HCT116 (cell line): ENCODE data around the gene PLCD4. TPM values are rescaled to one million over a fixed set of nuclear protein-coding genes. Genes with fewer than 3 reads are reported as not detected.

Experiments
- ATAC-seq: fragments of 200-7000 bp; cut with Tn5 transposase; 2 replicates; pipeline ENCODE4 v1.9.1; 2020; ENCODE audit warnings: mild to moderate bottlenecking, moderate library complexity
- BruUV-seq: library from RNA; stranded (reverse); fragments of 400-500 nt; replicated peaks from 2 replicates; lab custom pipeline; 2021; lab: Mats Ljungman, UMichigan
- CTCF ChIA-PET: fragments of 300-600 bp; sonication (Branson Sonifier 250); formaldehyde crosslinking; loops from one replicate; lab custom pipeline; 2021; ENCODE audit warnings: antibody characterized with exemption; lab: Charles Lee
- POLR2A ChIA-PET: fragments of 300-600, 350-600 bp; sonication (Branson Sonifier 250); formaldehyde crosslinking; loops from one replicate; lab custom pipeline; 2021; ENCODE audit warnings: antibody characterized with exemption; lab: Charles Lee
- RAD21 ChIA-PET, 2 experiments: fragments of 300-600 bp; sonication (Branson Sonifier 250); formaldehyde crosslinking; loops; one replicate each; lab custom pipeline; 2023; ENCODE audit warnings: low total read pairs in 2 of 2; ENCODE audit not compliant: uncharacterized antibody in 2 of 2, unreplicated experiment in 2 of 2, low non-redundant PET in 1 of 2; lab: Charles Lee
- DNase-seq: peaks from one replicate; pipeline ENCODE4 v3.0.0-alpha.2; 2010; ENCODE audit warnings: low read depth, low spot score
- H2AFZ ChIP-seq: fragments of 200-600 bp; shearing (Covaris generic), sonication (generic); 2 replicates; pipeline ENCODE4 v1.6.1; 2017; ENCODE audit warnings: low read depth, mixed run types, mixed read lengths, antibody characterized with exemption, low read length; ENCODE audit not compliant: poor library complexity, severe bottlenecking
- H3K27ac ChIP-seq: 2 replicates; pipeline ENCODE4 v1.5.1; 2012; ENCODE audit warnings: low read depth, low read length
- H3K27me3 ChIP-seq: fragments of 200-600 bp; sonication (generic); 2 replicates; pipeline ENCODE4 v1.6.1; 2016; ENCODE audit warnings: mixed run types, low read length, mixed read lengths; ENCODE audit not compliant: insufficient read depth
- H3K36me3 ChIP-seq, 2 experiments: fragments of 200-500 bp in 1 of 2; fragments of 200-600 bp in 1 of 2; sonication (Bioruptor generic) in 1 of 2; sonication (generic) in 1 of 2; 2 replicates each; pipeline versions ENCODE4 v1.5.1 to v1.6.1; 2014 to 2016; ENCODE audit warnings: low read length in 2 of 2, inconsistent platforms in 1 of 2, mixed read lengths in 1 of 2, mixed run types in 1 of 2; ENCODE audit not compliant: insufficient read depth in 2 of 2, control insufficient read depth in 1 of 2
- H3K4me1 ChIP-seq, 2 experiments: fragments of 200-600 bp in 1 of 2; sonication (generic) in 1 of 2; 2 replicates each; pipeline versions ENCODE4 v1.5.1 to v1.6.1; 2012 to 2017; ENCODE audit warnings: low read length in 2 of 2, inconsistent platforms in 1 of 2, mild to moderate bottlenecking in 1 of 2, mixed read lengths in 1 of 2, mixed run types in 1 of 2, moderate library complexity in 1 of 2; ENCODE audit not compliant: insufficient read depth in 2 of 2, control insufficient read depth in 1 of 2
- H3K4me2 ChIP-seq: fragments of 200-600 bp; sonication (generic); 2 replicates; pipeline ENCODE4 v1.6.1; 2017; ENCODE audit warnings: mixed run types, low read length, mixed read lengths
- H3K4me3 ChIP-seq, 2 experiments: fragments of 200-600 bp in 1 of 2; sonication (generic) in 1 of 2; replicated peaks in 1 of 2; 2 replicates each; pipeline ENCODE4 v1.5.1; 2011 to 2016; ENCODE audit warnings: low read length in 2 of 2, control low read depth in 1 of 2, low read depth in 1 of 2, mild to moderate bottlenecking in 1 of 2, mixed read lengths in 1 of 2, mixed run types in 1 of 2
- H3K79me2 ChIP-seq: fragments of 200-600 bp; sonication (generic); 2 replicates; pipeline ENCODE4 v1.6.1; 2017; ENCODE audit warnings: mild to moderate bottlenecking, mixed run types, low read length, moderate library complexity, mixed read lengths; ENCODE audit not compliant: insufficient read depth
- H3K9ac ChIP-seq: fragments of 200-600 bp; sonication (generic); 2 replicates; pipeline ENCODE4 v1.6.1; 2016; ENCODE audit warnings: low read length, mixed read lengths
- H3K9me2 ChIP-seq: fragments of 200-600 bp; sonication (generic), shearing (Covaris generic); 2 replicates; pipeline ENCODE4 v1.6.1; 2017; ENCODE audit warnings: mixed run types, mild to moderate bottlenecking, moderate library complexity; ENCODE audit not compliant: insufficient read depth
- H3K9me3 ChIP-seq, 2 experiments: fragments of 200-500 bp in 1 of 2; fragments of 200-600 bp in 1 of 2; sonication (Bioruptor generic) in 1 of 2; sonication (generic) in 1 of 2; 2 replicates each; pipeline ENCODE4 v1.6.1; 2014 to 2017; ENCODE audit warnings: low read length in 2 of 2, mixed read lengths in 2 of 2, inconsistent platforms in 1 of 2, low read depth in 1 of 2, mild to moderate bottlenecking in 1 of 2, mixed run types in 1 of 2, moderate library complexity in 1 of 2; ENCODE audit not compliant: control insufficient read depth in 1 of 2, insufficient read depth in 1 of 2
- H4K20me1 ChIP-seq: fragments of 200-600 bp; sonication (generic), shearing (Covaris generic); 2 replicates; pipeline ENCODE4 v1.6.1; 2017; ENCODE audit warnings: mixed run types, mild to moderate bottlenecking, moderate library complexity; ENCODE audit not compliant: insufficient read depth
- CEBPB ChIP-seq: IDR thresholded peaks from 2 replicates; pipeline ENCODE4 v1.6.1; 2012; ENCODE audit warnings: low read depth
- ELF1 ChIP-seq: IDR thresholded peaks from 2 replicates; pipeline ENCODE4 v1.6.1; 2012; ENCODE audit warnings: low read depth, borderline replicate concordance
- EZH2phosphoT487 ChIP-seq: fragments of 200-600 bp; IDR thresholded peaks from 2 replicates; pipeline ENCODE4 v1.6.1; 2018; ENCODE audit warnings: antibody characterized with exemption, borderline replicate concordance
- POLR2AphosphoS5 ChIP-seq: IDR thresholded peaks from 2 replicates; pipeline ENCODE4 v1.6.1; 2011; ENCODE audit warnings: mild to moderate bottlenecking, low read depth, low read length, moderate library complexity
- RAD21 ChIP-seq: IDR thresholded peaks from 2 replicates; pipeline ENCODE4 v1.6.1; 2012; ENCODE audit warnings: low read depth, mild to moderate bottlenecking
- REST ChIP-seq: IDR thresholded peaks from 2 replicates; pipeline ENCODE4 v1.6.1; 2012; ENCODE audit warnings: low read depth
- SIN3A ChIP-seq: IDR thresholded peaks from 2 replicates; pipeline ENCODE4 v1.6.1; 2012; ENCODE audit warnings: low read depth
- SP1 ChIP-seq: IDR thresholded peaks from 2 replicates; pipeline ENCODE4 v1.6.1; 2012; ENCODE audit warnings: low read depth
- SRF ChIP-seq: IDR thresholded peaks from 2 replicates; pipeline ENCODE4 v1.6.1; 2012; ENCODE audit warnings: low read depth
- YY1 ChIP-seq: IDR thresholded peaks from 2 replicates; pipeline ENCODE4 v1.6.1; 2011; ENCODE audit warnings: low read length, low read depth, moderate library complexity, mild to moderate bottlenecking; ENCODE audit not compliant: insufficient replicate concordance; ENCODE audit errors: extremely low read depth
- ZBTB33 ChIP-seq: IDR thresholded peaks from 2 replicates; pipeline ENCODE4 v1.6.1; 2011; ENCODE audit warnings: mild to moderate bottlenecking, low read length, moderate library complexity; ENCODE audit not compliant: insufficient replicate concordance; ENCODE audit errors: extremely low read depth
- intact Hi-C: fragments of 100-400 bp; cut with micrococcal nuclease; formaldehyde crosslinking; loops from 2 replicates; pipeline ENCODE4 v1.10.0; 2022
- total RNA-seq: library from RNA; stranded (reverse); gene quantifications from one replicate; pipeline ENCODE4 v1.2.1, GENCODE V29; 2021; ENCODE audit not compliant: unreplicated experiment

Gene PLCD4
- total RNA-seq, 1 experiment from 2014 or later: 0.64 TPM

- no peak overlapping the region for H3K4me3 ChIP-seq
- RAD21 ChIA-PET: no interaction called here
- BruUV-seq: no TSS peak
- ATAC-seq: no peak
- intact Hi-C loops: no loop called here
- CTCF ChIA-PET: no interaction called here
- no peak for TF ChIP-seq SRF
- TF ChIP-seq RAD21: no peak
- no peak for TF ChIP-seq ELF1
- TF ChIP-seq REST: no peak
- TF ChIP-seq POLR2AphosphoS5: no peak
- no peak for TF ChIP-seq YY1
- TF ChIP-seq CEBPB: no peak
- TF ChIP-seq SP1: no peak
- TF ChIP-seq EZH2phosphoT487: no peak
- TF ChIP-seq ZBTB33: no peak
- TF ChIP-seq SIN3A: no peak
- TF ChIP-seq, all 23 proteins: peak for 0
- no peak for DNase-seq
- H3K4me2 ChIP-seq: no peak overlapping the region
- H3K9me2 ChIP-seq: no peaks in the 10 kb centered on the region
- no peaks in the 10 kb centered on the region for H3K27me3 ChIP-seq
- peaks cover 38 to 52% of the 10 kb centered on the region in 2 experiments for H3K36me3 ChIP-seq
- H3K27ac ChIP-seq: no peak overlapping the region
- POLR2A ChIA-PET: no interaction called here
- H3K79me2 ChIP-seq: peaks cover 20% of the 10 kb centered on the region
- no peaks in the 10 kb centered on the region for H3K9me3 ChIP-seq
- H4K20me1 ChIP-seq: no peaks in the 10 kb centered on the region
- H3K4me1 ChIP-seq: peaks cover 0 to 9% of the 10 kb centered on the region in 2 experiments; a peak in 2 of 4 replicates
- H3K9ac ChIP-seq: no peak overlapping the region
- H2AFZ ChIP-seq: no peak overlapping the region
Measured at GRCh38 chr2:218663901-218664300, 56.2 kb downstream of the PLCD4 start.
